ENCODE data around the gene VAV1. TPM values are rescaled to one million over a fixed set of nuclear protein-coding genes. Genes with fewer than 3 reads are reported as not detected.

VAV1 gene
- total and polyA plus RNA-seq, 2 of the 13 experiments (the other 11 are each of a cell fraction or from before 2014, with no cell fraction given): not detected

- no peak for TF ChIP-seq ZNF704 (CRISPR knock-in tag; IDR thresholded peaks at IDR 0.05; ENCODE audit: borderline replicate concordance)
- TF ChIP-seq ZNF407 (CRISPR knock-in tag; IDR thresholded peaks at IDR 0.05; ENCODE audit: not compliant biosample characterization): no peak
- no peak for TF ChIP-seq MXI1 (IDR thresholded peaks at IDR 0.05; ENCODE audit: borderline replicate concordance, low read depth, low read length)
- TF ChIP-seq RCOR2 (CRISPR knock-in tag; IDR thresholded peaks at IDR 0.05): no peak
- no peak for TF ChIP-seq ZBTB8A (CRISPR knock-in tag; IDR thresholded peaks at IDR 0.05; ENCODE audit: borderline replicate concordance, low read depth)
- TF ChIP-seq ZNF713 (CRISPR knock-in tag; IDR thresholded peaks at IDR 0.05): no peak
- no peak for TF ChIP-seq ZNF501 (CRISPR knock-in tag; IDR thresholded peaks at IDR 0.05)
- no peak for TF ChIP-seq ETV6 (CRISPR knock-in tag; conservative IDR thresholded peaks at IDR 0.05)
- TF ChIP-seq KDM3A (CRISPR knock-in tag; IDR thresholded peaks at IDR 0.05; ENCODE audit: low read depth): 0 out of 2 replicates have a peak, but pooled peaks have one; percentile 44
- peak; percentile 52; the same call in 1 of the 2 replicates for TF ChIP-seq ZNF746 (CRISPR knock-in tag; IDR thresholded peaks at IDR 0.05)
- TF ChIP-seq ZNF124 (CRISPR knock-in tag; IDR thresholded peaks at IDR 0.05): no peak
- TF ChIP-seq SNAPC2 (CRISPR knock-in tag; IDR thresholded peaks at IDR 0.05): 0 out of 2 replicates have a peak, but pooled peaks have one; percentile 45
- TF ChIP-seq CSRNP1 (CRISPR knock-in tag; IDR thresholded peaks at IDR 0.05): peak; percentile 19; the same call in 1 of the 2 replicates
- peak; percentile 39; the same call in 1 of the 2 replicates for TF ChIP-seq KDM2A (CRISPR knock-in tag; IDR thresholded peaks at IDR 0.05; ENCODE audit: borderline replicate concordance, low read depth)
- TF ChIP-seq HMGXB4 (CRISPR knock-in tag; IDR thresholded peaks at IDR 0.05; ENCODE audit: borderline replicate concordance in 1 of 2, low read depth in 1 of 2): no peak
Observed at GRCh38 chr19:6740589-6741343, 31.7 kb upstream of the VAV1 start (continued).
